ENCODE data around the gene POLR2B. TPM values are rescaled to one million over a fixed set of nuclear protein-coding genes. Genes with fewer than 3 reads are reported as not detected.
A peak's percentile ranks its signal among the peaks of the same experiment; 100 is the strongest.

POLR2B gene
- total RNA-seq, 4 donors from 2014 or later, result 25.2 to 92.2 (median 77.0) TPM

- peak overlapping the region in 2 of 4 donors; percentile 14 to 15 for H3K27ac ChIP-seq
- 20 to 44% methylated on average over 1 of the region's 1 CpG for WGBS, 2 donors
- H3K4me1 ChIP-seq, result peaks cover 0 to 51% (median 16%) of the 10 kb centered on the region in 3 donors
- H3K27me3 ChIP-seq, result no peaks in the 10 kb centered on the region
- no peaks in the 10 kb centered on the region for H3K36me3 ChIP-seq
- H3K9me3 ChIP-seq, result no peaks in the 10 kb centered on the region
- no peak for TF ChIP-seq CTCF (IDR thresholded peaks at IDR 0.05)
- no peak for TF ChIP-seq POLR2A (IDR thresholded peaks at IDR 0.05)
- H3K4me3 ChIP-seq, result no peak overlapping the region
- DNase-seq, result no peak
- intact Hi-C loops (cut with DNase I), result loop anchor here (10.0 kb wide), 1 partner anchor 56 kb away; no protein-coding TSS in a partner anchor
These were observed 70.1 kb downstream of the POLR2B start for GRCh38 chr4:57048590-57049304.

GRCh38 chr4:57051095-57051494 lies 72.4 kb downstream of the POLR2B start:
- H3K4me3 ChIP-seq, result no peak overlapping the region
- peak overlapping the region in 2 of 4 donors; percentile 21 to 30 for H3K27ac ChIP-seq
- H3K27me3 ChIP-seq, result no peaks in the 10 kb centered on the region
- no peak for TF ChIP-seq CTCF (IDR thresholded peaks at IDR 0.05)
- no peak for TF ChIP-seq POLR2A (IDR thresholded peaks at IDR 0.05)
- H3K4me1 ChIP-seq, result peaks cover 0 to 36% (median 10%) of the 10 kb centered on the region in 3 donors
- intact Hi-C loops (cut with DNase I), result no loop called here
- 47 to 61% methylated on average over 3 of the region's 3 CpGs for WGBS, 2 donors
- no peak for DNase-seq
- no peaks in the 10 kb centered on the region for H3K9me3 ChIP-seq
- no peaks in the 10 kb centered on the region for H3K36me3 ChIP-seq

GRCh38 chr4:57051524-57051923 lies 72.8 kb downstream of the POLR2B start:
- no peak overlapping the region for H3K4me3 ChIP-seq
- no peaks in the 10 kb centered on the region for H3K36me3 ChIP-seq
- peak overlapping the region in 2 of 4 donors; percentile 21 to 30 for H3K27ac ChIP-seq
- intact Hi-C loops (cut with DNase I), result no loop called here
- no peak for DNase-seq
- WGBS, 2 donors, result 76 to 83% methylated on average over 2 of the region's 2 CpGs
- no peaks in the 10 kb centered on the region for H3K9me3 ChIP-seq
- peaks cover 0 to 36% (median 10%) of the 10 kb centered on the region in 3 donors for H3K4me1 ChIP-seq
- TF ChIP-seq POLR2A (IDR thresholded peaks at IDR 0.05) (no peak), CTCF (IDR thresholded peaks at IDR 0.05) (no peak)
- H3K27me3 ChIP-seq, result no peaks in the 10 kb centered on the region

- no peak overlapping the region for H3K27ac ChIP-seq
- H3K9me3 ChIP-seq, result no peaks in the 10 kb centered on the region
- WGBS, 2 donors, result 34 to 55% methylated on average over 5 of the region's 5 CpGs
- no peak for DNase-seq
- no peak overlapping the region for H3K4me3 ChIP-seq
- no peaks in the 10 kb centered on the region for H3K36me3 ChIP-seq
- intact Hi-C loops (cut with DNase I), result no loop called here
- H3K4me1 ChIP-seq, result peaks cover 0 to 43% (median 12%) of the 10 kb centered on the region in 3 donors
- TF ChIP-seq CTCF (IDR thresholded peaks at IDR 0.05) (no peak), POLR2A (IDR thresholded peaks at IDR 0.05) (no peak)
- H3K27me3 ChIP-seq, result peaks cover 0 to 3% (median 0%) of the 10 kb centered on the region in 4 donors
These were observed 74.8 kb downstream of the POLR2B start for GRCh38 chr4:57053508-57053907.

GRCh38 chr4:57055886-57056285 lies 77.2 kb downstream of the POLR2B start:
- no peaks in the 10 kb centered on the region for H3K36me3 ChIP-seq
- no peak overlapping the region for H3K4me3 ChIP-seq
- H3K4me1 ChIP-seq, result peaks cover 0 to 31% (median 7%) of the 10 kb centered on the region in 3 donors
- no peak for TF ChIP-seq POLR2A (IDR thresholded peaks at IDR 0.05)
- no peak for TF ChIP-seq CTCF (IDR thresholded peaks at IDR 0.05)
- no peaks in the 10 kb centered on the region for H3K9me3 ChIP-seq
- intact Hi-C loops (cut with DNase I), result no loop called here
- no peak for DNase-seq
- peaks cover 0 to 3% (median 0%) of the 10 kb centered on the region in 4 donors for H3K27me3 ChIP-seq
- peak overlapping the region in 1 of 4 donors; percentile 34 for H3K27ac ChIP-seq
- 76 to 78% methylated on average over 14 of the region's 14 CpGs for WGBS, 2 donors

All from esophagus squamous epithelium (tissue), 5 donors.